ENCODE measurements around the gene SYNPR. TPM values are rescaled to one million over a fixed set of nuclear protein-coding genes. Genes with fewer than 3 reads are reported as not detected.

The SYNPR gene
- total RNA-seq, 1 donor from 2014 or later = not detected

DNA sequence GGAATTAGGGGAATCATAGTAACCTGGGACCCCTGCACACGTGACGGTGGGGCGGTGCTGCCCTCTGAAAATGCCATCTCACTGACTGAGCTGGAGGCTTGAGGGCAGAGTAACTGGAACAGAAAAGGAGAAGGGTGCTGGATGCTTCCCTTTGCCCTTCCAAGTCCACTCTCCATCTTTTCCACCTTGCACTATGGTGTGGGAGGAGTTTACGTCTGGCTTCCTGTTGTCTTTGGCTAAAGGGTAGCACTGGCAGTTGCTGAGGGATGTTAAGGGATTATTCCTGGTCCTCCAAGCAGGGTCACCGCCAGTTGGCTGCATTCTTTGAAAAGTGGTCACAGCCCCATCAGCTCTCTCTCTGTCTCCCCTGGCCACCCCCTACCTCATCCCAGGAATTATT is 245.0 kb downstream of the SYNPR start:
- DNase-seq (ENCODE audit: extremely low read depth, low read depth, low spot score) = no peak

DNA sequence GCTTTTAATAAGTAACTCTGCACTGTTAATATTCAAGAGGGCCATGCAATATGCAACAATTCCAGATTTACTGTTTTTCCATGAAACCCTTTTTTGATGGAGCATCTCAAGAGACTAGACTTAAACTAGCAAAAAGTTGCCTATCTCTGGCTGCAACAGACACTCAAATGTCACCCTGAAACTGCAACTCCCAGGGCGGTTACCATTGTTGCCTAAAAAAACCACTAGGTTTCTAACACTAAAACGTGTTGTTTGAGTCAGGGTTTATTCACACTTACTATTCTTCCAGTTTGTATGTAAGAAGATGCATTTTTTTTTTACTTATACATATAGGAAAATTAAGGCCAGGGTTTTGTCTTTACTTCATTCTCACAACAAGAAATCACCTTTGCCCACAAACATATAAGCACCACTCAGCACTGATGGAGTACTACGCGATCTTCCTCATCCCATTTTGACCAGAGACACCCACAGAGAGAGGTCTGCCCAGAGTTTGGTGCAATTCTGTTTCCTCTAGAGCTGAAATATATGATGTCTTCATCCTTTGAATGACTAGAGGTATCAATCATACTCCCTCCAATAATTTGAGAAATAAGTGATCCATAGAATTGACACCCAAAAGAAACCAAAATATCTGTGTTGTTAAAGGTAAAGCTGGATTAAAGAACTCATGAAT is 250.4 kb downstream of the SYNPR start:
- no peak for DNase-seq (ENCODE audit: extremely low read depth, low read depth, low spot score)

DNA sequence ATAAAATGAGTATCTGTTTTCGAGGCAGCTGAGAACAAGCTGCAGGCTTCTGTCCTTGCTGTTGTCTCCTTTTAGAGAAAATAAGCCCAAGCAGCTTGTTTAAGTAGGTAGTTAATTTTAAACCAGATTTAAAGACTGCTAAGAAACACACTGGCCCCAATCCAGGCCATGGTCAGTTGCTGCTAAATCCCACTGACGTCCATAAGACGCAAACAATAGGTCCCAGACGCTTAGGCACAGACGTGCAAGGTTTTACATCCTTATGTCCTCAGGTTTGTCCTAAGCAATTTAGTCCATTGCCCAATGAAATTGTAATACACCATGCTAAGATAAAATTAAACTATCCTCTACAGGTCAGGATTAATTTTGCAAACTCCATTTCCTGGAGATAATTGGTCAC is 254.4 kb downstream of the SYNPR start:
- no peak for DNase-seq (ENCODE audit: extremely low read depth, low read depth, low spot score)

DNA sequence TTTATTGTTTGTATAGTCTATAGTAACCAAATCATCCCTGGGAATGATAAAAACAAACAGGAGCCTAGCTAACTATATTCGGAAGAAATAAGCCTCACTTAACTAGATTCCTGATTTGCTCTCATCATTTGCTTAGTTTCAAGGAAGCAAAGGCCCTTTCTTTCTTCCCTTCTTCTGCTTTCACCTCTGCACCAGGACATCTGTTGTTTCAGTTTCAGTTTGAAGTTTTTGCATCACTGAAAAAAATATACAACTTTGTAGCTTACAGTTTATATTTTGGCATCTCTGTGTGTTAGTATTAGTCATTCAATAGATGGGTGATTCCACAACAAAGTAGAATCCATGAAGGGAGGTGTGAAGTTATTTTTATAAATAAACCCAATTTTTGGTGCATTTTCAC is 260.8 kb downstream of the SYNPR start:
- no peak for DNase-seq (ENCODE audit: extremely low read depth, low read depth, low spot score)

DNA sequence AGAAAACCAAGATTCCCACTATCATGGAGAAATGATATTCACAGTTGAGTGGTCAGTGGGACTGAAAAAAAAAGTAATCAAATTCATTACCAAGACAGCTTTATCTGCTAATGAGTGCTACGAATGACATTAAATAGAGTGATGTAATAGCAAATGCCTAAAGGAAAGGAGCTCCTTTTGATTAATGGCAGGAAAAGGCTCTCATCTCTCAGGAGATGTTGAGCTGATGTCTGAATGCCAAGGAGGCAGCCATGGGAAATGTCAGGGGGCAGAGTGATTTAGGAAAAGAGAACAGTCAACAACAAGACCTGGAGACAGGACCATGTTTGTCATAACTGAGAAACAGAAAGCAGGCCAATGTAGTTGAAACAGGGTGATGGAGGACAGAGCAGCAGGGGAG is 277.7 kb downstream of the SYNPR start:
- no peak for DNase-seq (ENCODE audit: extremely low read depth, low read depth, low spot score)

DNA sequence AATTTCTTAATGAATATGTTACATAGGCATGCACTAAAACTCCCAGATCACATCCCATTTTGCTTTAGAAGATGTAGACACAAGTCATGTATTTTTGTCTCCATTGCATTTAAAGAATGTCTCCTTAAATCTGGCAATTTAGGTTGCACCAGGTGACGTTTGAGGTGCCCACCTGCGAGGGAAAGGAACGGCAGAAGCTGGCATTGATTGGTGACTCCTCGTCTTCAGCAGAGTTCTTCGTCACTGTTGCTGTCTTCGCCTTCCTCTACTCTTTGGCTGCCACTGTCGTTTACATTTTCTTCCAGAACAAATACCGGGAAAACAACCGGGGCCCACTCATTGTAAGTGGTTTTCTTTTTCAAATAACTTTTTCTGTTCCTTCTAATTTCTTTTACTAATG is 278.3 kb downstream of the SYNPR start:
- no peak for DNase-seq (ENCODE audit: extremely low read depth, low read depth, low spot score)

DNA sequence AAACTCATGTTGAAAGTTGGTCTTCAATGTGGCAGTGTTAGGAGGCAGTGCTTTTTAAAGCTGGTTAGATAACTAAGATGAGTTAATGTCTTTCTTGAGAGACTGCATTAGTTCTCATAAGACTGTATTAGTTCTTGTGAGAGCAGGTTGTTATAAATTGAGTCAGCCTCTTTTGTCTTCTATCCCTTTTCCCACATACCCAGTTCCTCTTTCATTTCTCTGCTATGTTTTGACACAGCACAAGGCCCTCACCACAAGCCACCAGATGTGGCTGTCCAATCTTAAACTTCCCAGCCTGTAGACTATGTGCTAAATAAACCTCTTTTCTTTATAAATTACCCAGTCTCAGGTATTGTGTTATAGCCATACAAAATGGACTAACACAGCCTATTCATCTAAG is 279.8 kb downstream of the SYNPR start:
- DNase-seq (ENCODE audit: extremely low read depth, low read depth, low spot score) = no peak

DNA sequence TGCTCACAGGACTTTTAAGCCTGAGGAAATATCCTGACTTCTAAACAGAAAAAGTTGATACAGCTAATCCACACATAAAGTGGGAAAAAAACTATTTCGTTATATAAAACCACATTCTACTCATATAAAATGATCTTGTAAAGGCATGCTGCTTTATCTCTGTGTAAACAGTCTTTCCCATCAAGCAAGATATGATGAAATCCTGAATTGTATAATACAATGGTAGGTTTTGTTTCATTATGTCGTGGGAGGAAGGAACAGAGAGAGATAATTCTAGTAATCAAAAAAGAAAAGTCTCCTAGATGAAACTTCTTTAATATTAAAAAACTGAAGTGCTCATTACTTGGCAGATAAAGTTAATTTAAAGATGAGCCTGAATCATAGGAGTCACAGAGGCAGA is 281.8 kb downstream of the SYNPR start:
- no peak for DNase-seq (ENCODE audit: extremely low read depth, low read depth, low spot score)

DNA sequence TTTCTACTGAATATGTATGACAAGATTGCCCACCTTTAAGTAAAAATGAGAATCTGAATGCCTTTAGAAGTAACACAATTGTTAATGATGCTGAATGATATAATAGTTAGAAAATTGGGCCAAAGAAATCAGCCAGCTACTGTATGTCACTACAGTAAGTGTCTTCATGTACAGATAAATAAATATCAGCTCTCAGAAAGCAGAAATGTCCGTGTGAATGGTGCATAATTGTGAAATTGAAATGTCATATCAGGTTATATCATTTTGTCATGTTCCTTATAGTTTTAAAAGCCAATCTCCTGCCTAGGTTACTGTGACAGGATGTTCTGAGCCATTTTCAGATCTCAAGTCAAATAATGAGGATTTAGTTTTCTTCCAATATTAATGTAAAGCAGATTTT is 283.8 kb downstream of the SYNPR start:
- no peak for DNase-seq (ENCODE audit: extremely low read depth, low read depth, low spot score)

DNA sequence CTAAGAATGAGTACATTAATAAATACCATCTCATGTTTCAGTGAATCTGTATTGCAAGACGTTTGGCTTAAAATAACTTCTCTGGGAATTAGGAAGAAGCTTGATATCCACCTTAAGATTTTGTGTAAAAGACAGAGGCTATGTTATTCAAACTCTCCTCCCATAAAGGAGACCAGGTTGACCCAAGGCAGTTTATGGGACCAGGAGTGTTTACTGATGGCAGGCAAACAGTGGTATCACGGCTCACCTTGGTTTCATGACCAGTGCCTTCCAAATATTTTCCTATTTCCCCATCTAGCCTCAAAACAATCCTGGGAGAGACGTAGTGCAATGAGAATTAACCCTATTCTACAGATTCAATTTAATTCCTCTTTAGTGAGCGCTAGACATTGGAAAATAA is 284.2 kb downstream of the SYNPR start:
- no peak for DNase-seq (ENCODE audit: extremely low read depth, low read depth, low spot score)

DNA sequence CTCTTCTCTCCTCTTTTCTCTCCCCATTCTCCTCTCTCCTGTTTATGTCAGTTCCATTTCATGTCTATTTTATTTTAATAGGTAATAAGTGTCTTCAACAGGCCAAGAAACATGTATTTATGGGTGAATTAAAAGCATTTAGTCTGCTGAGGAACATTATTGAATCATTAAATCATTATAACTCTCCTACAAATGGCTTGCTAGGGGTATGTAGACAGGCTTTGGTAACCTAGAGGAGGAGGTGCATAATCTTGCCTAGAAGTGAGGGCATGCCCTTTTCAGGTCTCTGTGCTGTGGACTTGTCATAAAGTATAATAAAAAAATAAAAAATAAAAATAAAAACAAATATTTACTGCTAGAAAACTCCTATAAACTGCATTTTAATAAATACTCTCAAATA is 285.5 kb downstream of the SYNPR start:
- DNase-seq (ENCODE audit: extremely low read depth, low read depth, low spot score) = no peak

DNA sequence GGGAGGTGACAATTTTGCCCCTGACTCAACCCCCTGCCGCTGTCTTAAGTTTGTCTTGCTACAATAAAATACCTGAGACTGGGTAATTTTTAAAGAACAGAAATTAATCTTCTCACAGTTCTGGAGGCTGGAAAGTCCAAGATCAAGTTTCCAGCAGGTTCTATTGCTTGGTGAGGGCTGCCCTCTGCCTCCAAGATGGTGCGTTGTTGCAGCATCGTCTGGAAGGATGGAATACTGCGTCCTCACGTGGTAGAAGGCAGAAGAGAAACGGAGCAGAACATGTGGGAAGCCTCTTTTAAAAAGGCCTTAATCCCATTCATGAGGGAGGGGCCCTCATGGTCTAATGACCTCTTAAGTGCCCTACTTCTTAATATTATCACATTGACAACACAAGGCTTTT is 287.1 kb downstream of the SYNPR start:
- DNase-seq (ENCODE audit: extremely low read depth, low read depth, low spot score) = no peak

DNA sequence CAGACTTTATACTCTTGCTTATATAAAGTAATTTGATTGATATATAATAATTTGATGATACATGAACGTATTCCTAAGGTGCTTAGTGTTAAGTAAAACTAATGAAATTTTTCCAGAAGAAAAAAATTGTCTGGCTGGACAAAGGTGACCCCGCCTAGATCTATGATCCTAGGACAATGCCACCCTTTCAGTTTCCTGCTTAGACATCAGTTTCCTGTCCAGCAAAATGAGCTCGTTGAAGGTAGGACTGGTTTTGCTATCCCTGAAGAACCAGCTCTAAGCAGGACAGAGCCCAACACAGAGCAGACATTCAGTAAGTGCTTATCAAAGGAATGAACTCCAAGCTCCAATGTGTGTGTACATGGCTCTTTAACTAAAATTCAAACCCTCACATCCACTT is 293.6 kb downstream of the SYNPR start:
- no peak for DNase-seq (ENCODE audit: extremely low read depth, low read depth, low spot score)

DNA sequence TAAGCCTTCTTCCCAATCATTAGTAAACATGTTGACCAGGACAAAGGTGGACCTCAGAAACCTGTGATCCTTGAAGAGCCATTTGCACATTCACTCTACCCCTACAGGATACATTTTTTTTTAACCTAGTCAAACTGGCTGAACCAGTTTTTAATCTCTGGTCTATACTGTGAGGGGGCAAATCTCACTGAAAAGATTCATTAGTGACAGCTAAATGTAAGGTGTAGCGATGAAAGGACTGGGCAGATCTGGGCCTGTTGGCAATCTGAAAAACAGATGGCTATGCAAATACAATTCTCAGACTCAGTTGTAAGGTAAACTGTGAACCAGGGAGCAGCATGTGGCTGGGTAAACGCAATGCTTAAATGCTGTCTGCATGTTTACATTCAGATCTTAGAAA is 298.7 kb downstream of the SYNPR start:
- DNase-seq (ENCODE audit: extremely low read depth, low read depth, low spot score) = no peak

DNA sequence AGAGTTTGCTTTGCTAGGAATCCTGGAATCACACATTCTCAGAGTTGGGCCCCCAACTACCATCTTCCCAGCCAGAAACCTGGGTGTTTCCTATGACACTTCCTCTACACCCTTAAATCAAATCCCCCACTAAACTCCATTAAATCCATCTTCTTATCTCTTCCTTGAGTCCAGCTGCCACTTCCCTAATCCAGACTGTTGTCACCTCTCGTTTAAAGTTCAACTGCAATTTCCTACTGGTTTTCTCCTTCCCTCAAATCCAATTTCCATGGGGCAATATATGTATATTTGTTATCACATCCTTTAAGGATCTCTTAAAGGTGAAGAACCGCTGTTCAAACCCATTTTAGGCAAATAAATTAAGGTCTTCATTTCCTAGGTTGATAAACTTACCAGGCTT is 300.8 kb downstream of the SYNPR start:
- no peak for DNase-seq (ENCODE audit: extremely low read depth, low read depth, low spot score)

DNA sequence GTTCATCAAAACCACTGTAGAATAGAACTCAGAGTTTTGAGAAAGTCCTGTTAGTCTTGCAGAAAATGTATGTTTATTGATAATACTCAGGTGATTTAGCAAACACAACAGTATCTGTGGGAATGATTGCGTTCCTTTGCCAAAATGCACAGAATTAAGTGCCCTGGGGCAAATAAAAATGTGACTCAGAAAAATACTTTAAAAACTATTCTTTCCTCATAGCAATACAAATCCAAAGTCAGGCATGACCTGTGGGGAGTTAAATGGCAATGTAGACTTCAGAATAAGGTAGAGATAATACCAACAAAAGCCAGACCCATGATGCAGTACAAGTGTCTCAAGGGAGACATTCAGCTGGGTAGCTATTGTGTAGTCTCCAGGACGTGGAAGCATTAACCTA is 302.0 kb downstream of the SYNPR start:
- no peak for DNase-seq (ENCODE audit: extremely low read depth, low read depth, low spot score)

DNA sequence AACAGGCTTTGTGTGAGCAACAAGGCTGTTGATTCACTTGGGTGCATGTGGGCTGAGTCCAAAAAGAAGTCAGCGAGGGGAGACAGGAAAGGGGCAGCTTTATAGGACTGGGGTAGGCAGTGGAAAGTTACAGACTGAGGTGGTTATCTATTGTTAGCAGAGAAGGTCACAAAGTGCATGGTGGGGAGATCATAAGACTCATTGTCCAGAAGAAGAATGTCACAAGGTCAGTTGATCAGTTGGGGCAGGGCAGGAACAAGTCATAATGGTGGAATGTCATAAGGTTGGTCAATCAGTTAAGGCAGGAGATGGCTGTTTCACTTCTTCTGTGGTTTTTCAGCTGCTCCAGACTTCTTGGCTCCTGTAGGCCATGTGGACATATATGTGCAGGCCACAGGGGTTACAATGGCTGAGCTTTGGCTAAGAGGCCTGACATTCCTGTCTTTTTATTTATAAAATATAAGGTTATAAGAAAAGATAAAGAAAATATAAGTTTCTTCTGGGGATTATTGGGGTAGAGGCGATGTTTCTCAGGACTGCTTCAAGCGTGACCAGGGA is 304.9 kb downstream of the SYNPR start:
- no peak for DNase-seq (ENCODE audit: extremely low read depth, low read depth, low spot score)

DNA sequence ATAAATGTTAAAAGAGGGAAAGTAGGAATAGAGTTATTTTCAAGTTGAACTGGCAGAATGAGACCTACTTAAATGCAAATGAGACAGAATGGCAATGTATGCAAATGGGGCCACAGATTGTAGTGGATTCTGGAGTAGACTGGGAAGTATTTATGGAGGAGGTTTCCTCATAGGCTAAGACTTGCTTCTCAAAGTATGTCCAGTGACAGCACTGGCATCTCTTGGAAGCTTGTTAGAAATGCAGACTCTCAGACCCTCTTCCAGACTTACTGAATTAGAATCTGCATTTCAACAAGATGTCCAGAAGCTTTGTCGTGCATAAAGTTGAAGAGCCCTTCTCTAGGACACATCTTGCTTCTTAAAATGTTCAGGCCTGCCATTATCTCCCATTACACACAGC is 306.6 kb downstream of the SYNPR start:
- no peak for DNase-seq (ENCODE audit: extremely low read depth, low read depth, low spot score)

DNA sequence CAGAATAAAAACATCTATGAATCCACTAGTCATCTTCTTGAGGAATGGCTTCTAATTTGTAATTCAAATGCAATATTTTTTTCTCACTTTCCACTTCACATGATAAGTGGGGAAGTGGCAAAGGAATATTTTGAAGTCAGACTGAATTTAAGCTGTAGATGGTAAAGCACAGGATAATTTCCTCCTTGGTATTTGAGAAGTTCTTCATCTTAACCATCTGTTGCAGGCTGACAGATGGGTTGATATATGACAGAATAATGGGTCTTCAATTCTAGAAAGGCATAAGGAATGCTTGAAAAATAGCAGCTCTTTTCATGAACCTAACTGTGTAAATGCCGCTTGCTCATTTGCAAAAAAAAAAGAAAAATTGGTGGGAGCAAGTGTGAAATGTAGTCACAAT is 307.8 kb downstream of the SYNPR start:
- no peak for DNase-seq (ENCODE audit: extremely low read depth, low read depth, low spot score)

DNA sequence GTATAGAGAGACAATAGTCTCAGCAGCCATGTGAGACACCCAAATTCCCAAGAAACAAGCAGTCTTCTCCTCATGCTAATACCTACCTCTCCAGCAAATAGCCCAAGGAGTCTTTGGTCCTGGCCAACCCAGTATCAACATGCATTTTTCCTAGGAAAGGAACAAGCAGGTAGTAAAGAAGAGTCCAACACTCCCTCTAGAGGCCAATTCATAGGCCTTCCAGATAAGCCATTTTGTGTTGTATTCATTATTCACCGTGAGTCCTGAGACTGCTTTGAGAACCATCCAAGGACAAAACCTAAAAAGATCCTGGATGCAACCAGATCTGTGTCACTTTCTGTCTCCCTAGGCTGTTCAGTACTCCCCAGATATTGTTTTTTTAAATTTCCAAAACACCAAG is 310.8 kb downstream of the SYNPR start:
- no peak for DNase-seq (ENCODE audit: extremely low read depth, low read depth, low spot score)

DNA sequence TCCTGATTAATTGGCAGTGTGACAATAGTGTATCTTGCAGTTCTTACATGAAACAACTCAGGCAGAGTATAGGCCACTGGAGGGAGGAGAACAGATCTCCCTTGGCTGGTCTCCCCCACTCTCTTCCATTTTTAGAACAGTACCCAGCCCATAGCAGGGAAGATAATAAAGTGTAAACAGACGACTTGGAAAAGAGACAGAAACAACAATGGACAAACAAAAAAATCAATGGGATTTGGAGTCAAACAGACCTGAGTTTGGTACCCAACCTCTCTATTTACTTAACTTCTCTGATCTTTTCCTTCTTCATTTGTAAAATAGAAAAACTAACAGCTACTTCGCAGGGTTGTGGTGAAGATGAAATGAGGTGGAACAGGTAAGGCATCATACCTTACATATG is 315.7 kb downstream of the SYNPR start:
- DNase-seq (ENCODE audit: extremely low read depth, low read depth, low spot score) = no peak

DNA sequence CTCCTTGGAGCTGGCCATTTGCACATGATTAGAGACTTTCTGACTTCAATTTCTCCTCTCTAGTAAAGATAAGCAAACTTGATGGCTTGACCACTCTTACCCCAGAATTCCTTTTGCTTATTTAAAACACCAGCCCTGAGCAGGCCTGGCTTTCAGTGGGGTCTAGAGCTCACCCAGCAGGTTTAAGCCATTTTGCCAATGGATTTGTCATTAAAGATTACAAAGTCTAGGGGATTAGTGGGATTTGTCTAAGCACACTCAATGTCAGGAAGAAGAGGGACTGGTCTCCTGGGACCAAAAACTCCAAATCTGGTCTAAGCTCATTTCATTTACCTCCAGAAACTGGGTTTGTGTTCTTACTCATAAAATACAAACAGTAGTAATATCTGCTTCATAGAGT is 317.1 kb downstream of the SYNPR start:
- DNase-seq (ENCODE audit: extremely low read depth, low read depth, low spot score) = no peak

DNA sequence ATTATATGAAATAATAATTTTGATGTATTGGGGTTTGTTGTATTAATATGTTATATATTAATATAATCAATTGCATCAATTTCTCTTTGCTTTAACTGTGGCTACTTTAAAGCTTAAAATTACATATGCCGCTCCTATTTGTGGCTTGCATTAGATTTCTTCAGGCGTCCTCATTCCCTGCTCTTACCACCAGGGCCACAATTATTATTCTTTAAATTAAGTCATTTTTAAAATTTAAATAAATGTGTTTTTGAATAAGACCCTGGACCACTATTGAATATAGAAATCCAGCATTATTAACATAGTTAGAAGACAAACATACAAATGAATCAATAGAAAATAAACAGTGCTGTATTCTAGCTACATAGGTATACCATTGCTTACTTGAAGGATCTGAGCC is 318.9 kb downstream of the SYNPR start:
- DNase-seq (ENCODE audit: extremely low read depth, low read depth, low spot score) = no peak

All from glomerular endothelial cell (primary cell).